Measurements from ENCODE around the gene TIMELESS. TPM values are rescaled to one million over a fixed set of nuclear protein-coding genes. Genes with fewer than 3 reads are reported as not detected.

The TIMELESS gene
- total and polyA plus RNA-seq, 10 of the 15 experiments (the other 5 are each of a cell fraction or from before 2014, with no cell fraction given) = 5.8 to 57.8 (median 31.8) TPM

DNA sequence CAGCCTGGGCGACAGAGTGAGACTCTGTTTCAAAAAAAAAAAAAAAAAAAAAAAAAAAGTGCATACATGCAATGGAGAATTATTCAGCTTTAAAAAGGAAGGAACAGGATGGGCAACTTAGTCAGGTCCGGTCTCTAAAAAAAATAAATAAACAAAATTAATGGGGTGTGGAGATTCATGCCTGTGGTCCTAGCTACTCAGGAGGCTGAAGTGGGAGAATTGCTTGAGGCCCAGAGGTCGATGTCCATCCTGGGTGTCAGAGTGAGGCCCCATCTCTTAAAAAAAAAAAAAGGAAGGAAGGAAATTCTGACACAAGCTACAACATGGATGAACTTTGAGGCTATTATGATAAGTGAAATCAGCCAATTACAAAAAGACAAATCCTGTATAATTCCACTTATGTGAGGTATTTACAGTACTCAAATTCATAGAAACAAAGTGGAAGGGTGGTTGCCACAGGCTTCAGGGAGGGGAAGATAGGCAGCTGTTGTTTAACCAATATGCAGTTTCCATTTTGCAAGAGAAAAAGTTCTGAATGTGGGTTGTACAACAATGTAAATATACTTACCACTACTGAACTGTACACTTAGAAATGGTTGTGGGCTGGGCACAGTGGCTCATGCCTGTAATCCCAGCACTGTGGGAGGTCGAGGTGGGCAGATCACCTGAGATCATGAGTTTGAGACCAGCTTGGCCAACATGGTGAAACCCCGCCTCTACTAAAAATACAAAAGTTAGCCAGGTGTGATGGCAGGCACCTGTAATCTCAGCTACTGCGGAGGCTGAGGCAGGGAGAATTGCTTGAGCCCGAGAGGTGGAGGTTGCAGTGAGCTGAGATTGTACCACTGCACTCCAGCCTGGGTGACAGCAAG, 74.3 kb downstream of the TIMELESS start:
- DNase-seq (ENCODE audit: low read depth, low spot score) = no peak
- peaks cover 36% of the 10 kb centered on the region for H3K4me1 ChIP-seq (ENCODE audit: control insufficient read depth, insufficient read depth, low read length)
- H3K27ac ChIP-seq (ENCODE audit: control insufficient read depth, insufficient read depth) = peak overlapping the region; percentile 83
- RAD21 ChIA-PET (ENCODE audit: unreplicated experiment) = interaction anchor here (1.1 to 4.9 kb wide), 6 partner anchors 9 to 89 kb away, joined by 3 to 60 read pairs (median 4); partner anchors contain the start of genes IL23A and STAT2
- H4K20me1 ChIP-seq (ENCODE audit: control insufficient read depth, insufficient read depth) = no peaks in the 10 kb centered on the region
- CTCF ChIA-PET = interaction anchor here (0.7 to 4.2 kb wide), 7 partner anchors 9 to 261 kb away, joined by 3 to 28 read pairs (median 3); partner anchors contain the start of genes APOF, STAT2 and TIMELESS
- H3K36me3 ChIP-seq (ENCODE audit: control insufficient read depth in 2 of 2, insufficient read depth in 2 of 2, low read length in 1 of 2) = no peaks in the 10 kb centered on the region
- no peaks in the 10 kb centered on the region for H3K79me2 ChIP-seq (ENCODE audit: control insufficient read depth, insufficient read depth, low read length)
- no peaks in the 10 kb centered on the region for H3K27me3 ChIP-seq (replicated peaks in 1 of 2; ENCODE audit: control insufficient read depth in 2 of 2, insufficient read depth in 2 of 2, low read length in 1 of 2)
- BruUV-seq (replicated peaks) = no TSS peak
- POLR2A ChIA-PET = interaction anchor here (0.6 to 4.0 kb wide), 12 partner anchors 9 to 1078 kb away, joined by 3 to 54 read pairs (median 5); partner anchors contain the start of genes APOF, RNF41, STAT2 and TIMELESS
- peak; percentile 90 for FAIRE-seq
- intact Hi-C loops (cut with micrococcal nuclease; ENCODE audit: unreplicated experiment) = no loop called here
- SMC1A ChIA-PET (ENCODE audit: uncharacterized antibody, unreplicated experiment) = interaction anchor here (1.0 to 6.2 kb wide), 9 partner anchors 8 to 89 kb away, joined by 3 to 58 read pairs (median 5); partner anchors contain the start of genes CNPY2, IL23A and STAT2
- peak overlapping the region; percentile 87 for H2AFZ ChIP-seq (ENCODE audit: control insufficient read depth, low read depth, low read length)
- H3K9ac ChIP-seq (ENCODE audit: control insufficient read depth, insufficient read depth, low read length) = peak overlapping the region; percentile 26; the same call in 1 of the 2 replicates
- H3K4me2 ChIP-seq (ENCODE audit: control insufficient read depth, insufficient read depth) = peak overlapping the region; percentile 73
- H3K4me3 ChIP-seq = peak overlapping the region; percentile 25; the same call in 1 of the 2 replicates
- no peaks in the 10 kb centered on the region for H3K9me3 ChIP-seq (replicated peaks; ENCODE audit: control insufficient read depth, insufficient read depth, low read length)
- TF ChIP-seq IRF4 (IDR thresholded peaks at IDR 0.05; ENCODE audit: low read depth, low read length) (no peak), ZNF274 (IDR thresholded peaks at IDR 0.05; ENCODE audit: insufficient read depth, insufficient read length) (no peak), FOS (IDR thresholded peaks at IDR 0.05; ENCODE audit: borderline replicate concordance, extremely low read depth, insufficient read length) (no peak), EGR1 (IDR thresholded peaks at IDR 0.05; ENCODE audit: borderline replicate concordance in 1 of 2, low read depth in 2 of 2, low read length in 2 of 2) (no peak), NFIC (IDR thresholded peaks at IDR 0.05; ENCODE audit: low read depth, low read length) (no peak), RCOR1 (conservative IDR thresholded peaks at IDR 0.05; ENCODE audit: low read depth, low read length) (no peak), SMC3 (IDR thresholded peaks at IDR 0.05; ENCODE audit: borderline replicate concordance, low read length) (no peak), ETV6 (conservative IDR thresholded peaks at IDR 0.05 in 1 of 2, IDR thresholded peaks at IDR 0.05 in 1 of 2; ENCODE audit: borderline replicate concordance in 1 of 2, low read depth in 1 of 2) (no peak), RUNX3 (IDR thresholded peaks at IDR 0.05; ENCODE audit: low read length) (no peak), EZH2 (IDR thresholded peaks at IDR 0.05; ENCODE audit: borderline replicate concordance, control insufficient read depth, low read depth, low read length) (no peak), SMAD5 (IDR thresholded peaks at IDR 0.05; ENCODE audit: low read depth) (no peak), STAT3 (IDR thresholded peaks at IDR 0.05; ENCODE audit: low read depth, low read length) (no peak), ZNF207 (IDR thresholded peaks at IDR 0.05; ENCODE audit: borderline replicate concordance) (no peak)
- TF ChIP-seq, protein P1, sequence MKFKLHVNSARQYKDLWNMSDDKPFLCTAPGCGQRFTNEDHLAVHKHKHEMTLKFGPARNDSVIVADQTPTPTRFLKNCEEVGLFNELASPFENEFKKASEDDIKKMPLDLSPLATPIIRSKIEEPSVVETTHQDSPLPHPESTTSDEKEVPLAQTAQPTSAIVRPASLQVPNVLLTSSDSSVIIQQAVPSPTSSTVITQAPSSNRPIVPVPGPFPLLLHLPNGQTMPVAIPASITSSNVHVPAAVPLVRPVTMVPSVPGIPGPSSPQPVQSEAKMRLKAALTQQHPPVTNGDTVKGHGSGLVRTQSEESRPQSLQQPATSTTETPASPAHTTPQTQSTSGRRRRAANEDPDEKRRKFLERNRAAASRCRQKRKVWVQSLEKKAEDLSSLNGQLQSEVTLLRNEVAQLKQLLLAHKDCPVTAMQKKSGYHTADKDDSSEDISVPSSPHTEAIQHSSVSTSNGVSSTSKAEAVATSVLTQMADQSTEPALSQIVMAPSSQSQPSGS (IDR thresholded peaks at IDR 0.05; ENCODE audit: low read length) = no peak
- TF ChIP-seq, protein P2, sequence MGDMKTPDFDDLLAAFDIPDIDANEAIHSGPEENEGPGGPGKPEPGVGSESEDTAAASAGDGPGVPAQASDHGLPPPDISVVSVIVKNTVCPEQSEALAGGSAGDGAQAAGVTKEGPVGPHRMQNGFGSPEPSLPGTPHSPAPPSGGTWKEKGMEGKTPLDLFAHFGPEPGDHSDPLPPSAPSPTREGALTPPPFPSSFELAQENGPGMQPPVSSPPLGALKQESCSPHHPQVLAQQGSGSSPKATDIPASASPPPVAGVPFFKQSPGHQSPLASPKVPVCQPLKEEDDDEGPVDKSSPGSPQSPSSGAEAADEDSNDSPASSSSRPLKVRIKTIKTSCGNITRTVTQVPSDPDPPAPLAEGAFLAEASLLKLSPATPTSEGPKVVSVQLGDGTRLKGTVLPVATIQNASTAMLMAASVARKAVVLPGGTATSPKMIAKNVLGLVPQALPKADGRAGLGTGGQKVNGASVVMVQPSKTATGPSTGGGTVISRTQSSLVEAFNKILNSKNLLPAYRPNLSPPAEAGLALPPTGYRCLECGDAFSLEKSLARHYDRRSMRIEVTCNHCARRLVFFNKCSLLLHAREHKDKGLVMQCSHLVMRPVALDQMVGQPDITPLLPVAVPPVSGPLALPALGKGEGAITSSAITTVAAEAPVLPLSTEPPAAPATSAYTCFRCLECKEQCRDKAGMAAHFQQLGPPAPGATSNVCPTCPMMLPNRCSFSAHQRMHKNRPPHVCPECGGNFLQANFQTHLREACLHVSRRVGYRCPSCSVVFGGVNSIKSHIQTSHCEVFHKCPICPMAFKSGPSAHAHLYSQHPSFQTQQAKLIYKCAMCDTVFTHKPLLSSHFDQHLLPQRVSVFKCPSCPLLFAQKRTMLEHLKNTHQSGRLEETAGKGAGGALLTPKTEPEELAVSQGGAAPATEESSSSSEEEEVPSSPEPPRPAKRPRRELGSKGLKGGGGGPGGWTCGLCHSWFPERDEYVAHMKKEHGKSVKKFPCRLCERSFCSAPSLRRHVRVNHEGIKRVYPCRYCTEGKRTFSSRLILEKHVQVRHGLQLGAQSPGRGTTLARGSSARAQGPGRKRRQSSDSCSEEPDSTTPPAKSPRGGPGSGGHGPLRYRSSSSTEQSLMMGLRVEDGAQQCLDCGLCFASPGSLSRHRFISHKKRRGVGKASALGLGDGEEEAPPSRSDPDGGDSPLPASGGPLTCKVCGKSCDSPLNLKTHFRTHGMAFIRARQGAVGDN (IDR thresholded peaks at IDR 0.05) = no peak
- TF ChIP-seq, protein P3, sequence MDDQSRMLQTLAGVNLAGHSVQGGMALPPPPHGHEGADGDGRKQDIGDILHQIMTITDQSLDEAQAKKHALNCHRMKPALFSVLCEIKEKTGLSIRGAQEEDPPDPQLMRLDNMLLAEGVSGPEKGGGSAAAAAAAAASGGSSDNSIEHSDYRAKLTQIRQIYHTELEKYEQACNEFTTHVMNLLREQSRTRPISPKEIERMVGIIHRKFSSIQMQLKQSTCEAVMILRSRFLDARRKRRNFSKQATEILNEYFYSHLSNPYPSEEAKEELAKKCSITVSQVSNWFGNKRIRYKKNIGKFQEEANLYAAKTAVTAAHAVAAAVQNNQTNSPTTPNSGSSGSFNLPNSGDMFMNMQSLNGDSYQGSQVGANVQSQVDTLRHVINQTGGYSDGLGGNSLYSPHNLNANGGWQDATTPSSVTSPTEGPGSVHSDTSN (IDR thresholded peaks at IDR 0.05; ENCODE audit: insufficient replicate concordance, low read depth, low read length) = no peak
- ATAC-seq = peak; percentile 62
- WGBS (ENCODE audit: insufficient coverage, insufficient replicate concordance, low lambda C conversion rate, missing lambda C conversion rate) = under 1% methylated on average over 6 of the region's 7 CpGs
- in situ Hi-C loops (cut with MboI) = no loop called here

Measured in GM12878 (cell line).